HL-60/S4 (cell line): Measurements from ENCODE around the gene ACOXL.

ENCODE experiments used
- in situ Hi-C: fragments of 300-500 bp; cut with MboI; formaldehyde crosslinking; loops from 2 replicates; pipeline ENCODE4 v1.14.3; 2022; ENCODE audit warnings: low sequenced_read_pairs

The ACOXL gene

GRCh38 chr2:110718382-110718781 is 14.0 kb upstream of the ACOXL start:
- in situ Hi-C loops, result no loop called here

GRCh38 chr2:110718990-110719389 is 13.4 kb upstream of the ACOXL start:
- in situ Hi-C loops, result no loop called here

GRCh38 chr2:110720547-110720946 is 11.8 kb upstream of the ACOXL start:
- in situ Hi-C loops, result no loop called here

- in situ Hi-C loops, result no loop called here
Observed at GRCh38 chr2:110724820-110725219, 7.6 kb upstream of the ACOXL start.

- in situ Hi-C loops, result no loop called here
Observed at GRCh38 chr2:110725370-110725769, 7.0 kb upstream of the ACOXL start.

GRCh38 chr2:110725859-110726258 is 6.5 kb upstream of the ACOXL start:
- in situ Hi-C loops, result no loop called here

- in situ Hi-C loops, result no loop called here
Observed at GRCh38 chr2:110726285-110726684, 6.1 kb upstream of the ACOXL start.

- in situ Hi-C loops, result no loop called here
Observed at GRCh38 chr2:110727923-110728322, 4.5 kb upstream of the ACOXL start.

GRCh38 chr2:110729106-110729505 is 3.3 kb upstream of the ACOXL start:
- in situ Hi-C loops, result no loop called here

- in situ Hi-C loops, result no loop called here
Observed at GRCh38 chr2:110731064-110731463, 1.3 kb upstream of the ACOXL start.

- in situ Hi-C loops, result no loop called here
Observed at GRCh38 chr2:110735366-110735765, 3.0 kb downstream of the ACOXL start.

- in situ Hi-C loops, result no loop called here
Observed at GRCh38 chr2:110737783-110738182, 5.4 kb downstream of the ACOXL start.

- in situ Hi-C loops, result no loop called here
Observed at GRCh38 chr2:110740747-110741349, 8.5 kb downstream of the ACOXL start.

- in situ Hi-C loops, result no loop called here
Observed at GRCh38 chr2:110741491-110741980, 9.2 kb downstream of the ACOXL start.

GRCh38 chr2:110742412-110742811 is 10.0 kb downstream of the ACOXL start:
- in situ Hi-C loops, result no loop called here

GRCh38 chr2:110743600-110743999 is 11.2 kb downstream of the ACOXL start:
- in situ Hi-C loops, result no loop called here

- in situ Hi-C loops, result no loop called here
Observed at GRCh38 chr2:110744429-110744828, 12.1 kb downstream of the ACOXL start.

- in situ Hi-C loops, result no loop called here
Observed at GRCh38 chr2:110745048-110745447, 12.7 kb downstream of the ACOXL start.

GRCh38 chr2:110746586-110747521 is 14.5 kb downstream of the ACOXL start:
- in situ Hi-C loops, result no loop called here

- in situ Hi-C loops, result no loop called here
Observed at GRCh38 chr2:110747522-110748488, 15.4 kb downstream of the ACOXL start.

- in situ Hi-C loops, result no loop called here
Observed at GRCh38 chr2:110748489-110748867, 16.1 kb downstream of the ACOXL start.
